ENCODE measurements around the gene IL1RAPL1.

DNA sequence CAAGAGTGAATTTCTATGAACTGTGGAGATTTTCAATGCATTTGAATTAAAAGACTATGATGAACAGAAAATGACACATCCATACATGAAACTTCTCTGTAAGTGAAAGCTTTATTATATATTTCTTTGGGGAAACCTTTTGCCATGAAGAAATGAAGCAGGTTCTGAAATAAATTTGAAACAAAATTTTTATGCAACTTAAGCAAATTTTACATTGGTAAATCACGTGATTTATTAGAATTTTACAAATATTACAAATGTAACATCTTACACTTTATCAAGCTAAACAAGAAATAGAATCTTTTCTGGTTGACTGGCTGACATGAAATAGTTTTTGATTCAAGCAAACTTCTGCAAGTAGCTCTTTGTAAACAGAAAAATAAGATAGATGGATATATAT lies 131.2 kb downstream of the IL1RAPL1 start:
- TF ChIP-seq, protein P1, sequence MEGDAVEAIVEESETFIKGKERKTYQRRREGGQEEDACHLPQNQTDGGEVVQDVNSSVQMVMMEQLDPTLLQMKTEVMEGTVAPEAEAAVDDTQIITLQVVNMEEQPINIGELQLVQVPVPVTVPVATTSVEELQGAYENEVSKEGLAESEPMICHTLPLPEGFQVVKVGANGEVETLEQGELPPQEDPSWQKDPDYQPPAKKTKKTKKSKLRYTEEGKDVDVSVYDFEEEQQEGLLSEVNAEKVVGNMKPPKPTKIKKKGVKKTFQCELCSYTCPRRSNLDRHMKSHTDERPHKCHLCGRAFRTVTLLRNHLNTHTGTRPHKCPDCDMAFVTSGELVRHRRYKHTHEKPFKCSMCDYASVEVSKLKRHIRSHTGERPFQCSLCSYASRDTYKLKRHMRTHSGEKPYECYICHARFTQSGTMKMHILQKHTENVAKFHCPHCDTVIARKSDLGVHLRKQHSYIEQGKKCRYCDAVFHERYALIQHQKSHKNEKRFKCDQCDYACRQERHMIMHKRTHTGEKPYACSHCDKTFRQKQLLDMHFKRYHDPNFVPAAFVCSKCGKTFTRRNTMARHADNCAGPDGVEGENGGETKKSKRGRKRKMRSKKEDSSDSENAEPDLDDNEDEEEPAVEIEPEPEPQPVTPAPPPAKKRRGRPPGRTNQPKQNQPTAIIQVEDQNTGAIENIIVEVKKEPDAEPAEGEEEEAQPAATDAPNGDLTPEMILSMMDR (IDR thresholded peaks at IDR 0.05; ENCODE audit: insufficient read depth, low read depth, low read length) = no peak
- no peak for TF ChIP-seq EZH2 (IDR thresholded peaks at IDR 0.05; ENCODE audit: insufficient read depth, low read length)
